IPS-15b (cell line): ENCODE results near the gene SPEG.
"Not testable (repeated sequence)": the region's sequence is repeated elsewhere in the genome, so short reads cannot be mapped to it uniquely, and the experiment has no call there.

ENCODE experiments used
- H3K27me3 ChIP-seq: one replicate; pipeline ENCODE4 v1.6.1; 2013; ENCODE audit warnings: low read length; ENCODE audit not compliant: control insufficient read depth, insufficient read depth
- H3K36me3 ChIP-seq: one replicate; pipeline ENCODE4 v1.6.1; 2013; ENCODE audit warnings: low read length; ENCODE audit not compliant: control insufficient read depth, insufficient read depth
- H3K4me1 ChIP-seq: one replicate; pipeline ENCODE4 v1.6.1; 2013; ENCODE audit warnings: mild to moderate bottlenecking, low read length; ENCODE audit not compliant: control insufficient read depth, insufficient read depth
- H3K4me3 ChIP-seq: one replicate; pipeline ENCODE4 v1.5.1; 2013; ENCODE audit warnings: low read depth, low read length
- H3K9ac ChIP-seq: one replicate; pipeline ENCODE4 v1.6.1; 2013; ENCODE audit warnings: low read depth, mild to moderate bottlenecking, low read length
- H3K9me3 ChIP-seq: one replicate; pipeline ENCODE4 v1.6.1; 2013; ENCODE audit warnings: mild to moderate bottlenecking, low read length; ENCODE audit not compliant: control insufficient read depth, insufficient read depth

SPEG gene

GRCh38 chr2:219434718-219435525 is at the start of gene SPEG:
TSS of gene SPEG (plus strand) at chr2:219434843. CDS start at chr2:219434978, 135 bp downstream.
- peak within 1 kb of the TSS; percentile 74 for H3K9ac ChIP-seq
- H3K9me3 ChIP-seq, result no peaks in the 10 kb centered on the region
- H3K4me3 ChIP-seq, result peak within 1 kb of the TSS; percentile 59
- H3K27me3 ChIP-seq, result peaks cover 31% of the 10 kb centered on the region
- H3K4me1 ChIP-seq, result peaks cover 2% of the 10 kb centered on the region
- H3K36me3 ChIP-seq, result no peaks in the 10 kb centered on the region

- Histone ChIP-seq H3K9me3 (no peaks in the 10 kb centered on the region), H3K4me3 (no peak overlapping the region), H3K27me3 (no peaks in the 10 kb centered on the region), H3K9ac (no peak overlapping the region), H3K4me1 (no peaks in the 10 kb centered on the region), H3K36me3 (peaks cover 35% of the 10 kb centered on the region)
Observed at GRCh38 chr2:219384859-219385258, 49.8 kb upstream of the SPEG start.

- no peaks in the 10 kb centered on the region for H3K4me1 ChIP-seq
- no peak overlapping the region for H3K9ac ChIP-seq
- H3K27me3 ChIP-seq, result no peaks in the 10 kb centered on the region
- H3K4me3 ChIP-seq, result no peak overlapping the region
- no peaks in the 10 kb centered on the region for H3K9me3 ChIP-seq
- peaks cover 32% of the 10 kb centered on the region for H3K36me3 ChIP-seq
Observed at GRCh38 chr2:219385958-219386520, 48.6 kb upstream of the SPEG start.

GRCh38 chr2:219386532-219387280 is 47.9 kb upstream of the SPEG start:
- peaks cover 25% of the 10 kb centered on the region for H3K36me3 ChIP-seq
- H3K4me3 ChIP-seq, result peak overlapping the region; percentile 75
- no peaks in the 10 kb centered on the region for H3K4me1 ChIP-seq
- H3K27me3 ChIP-seq, result no peaks in the 10 kb centered on the region
- no peaks in the 10 kb centered on the region for H3K9me3 ChIP-seq
- peak overlapping the region; percentile 41 for H3K9ac ChIP-seq

GRCh38 chr2:219387306-219388120 is 47.1 kb upstream of the SPEG start, which contains the start of gene DNPEP:
TSS of gene DNPEP (minus strand) at chr2:219387912. CDS start at chr2:219387794, 118 bp downstream.
- Histone ChIP-seq H3K4me3 (peak within 1 kb of the TSS; percentile 75), H3K36me3 (peaks cover 19% of the 10 kb centered on the region)

GRCh38 chr2:219388121-219388906 is 46.3 kb upstream of the SPEG start:
- no peaks in the 10 kb centered on the region for H3K9me3 ChIP-seq
- H3K27me3 ChIP-seq, result no peaks in the 10 kb centered on the region
- H3K4me3 ChIP-seq, result peak overlapping the region; percentile 66
- peaks cover 15% of the 10 kb centered on the region for H3K36me3 ChIP-seq
- no peak overlapping the region for H3K9ac ChIP-seq
- H3K4me1 ChIP-seq, result no peaks in the 10 kb centered on the region

More at GRCh38 chr2:219387306-219388120, 47.1 kb upstream of the SPEG start, which contains the start of gene DNPEP:
- Histone ChIP-seq H3K4me1 (no peaks in the 10 kb centered on the region), H3K9me3 (no peaks in the 10 kb centered on the region), H3K27me3 (no peaks in the 10 kb centered on the region), H3K9ac (peak within 1 kb of the TSS; percentile 41)

- Histone ChIP-seq H3K27me3 (no peaks in the 10 kb centered on the region), H3K4me3 (peak overlapping the region; percentile 66), H3K9me3 (no peaks in the 10 kb centered on the region), H3K4me1 (no peaks in the 10 kb centered on the region), H3K36me3 (peaks cover 15% of the 10 kb centered on the region), H3K9ac (no peak overlapping the region)
Observed at GRCh38 chr2:219388907-219389156, 45.8 kb upstream of the SPEG start.

- Histone ChIP-seq H3K36me3 (no peaks in the 10 kb centered on the region), H3K4me1 (no peaks in the 10 kb centered on the region), H3K27me3 (no peaks in the 10 kb centered on the region), H3K9ac (no peak overlapping the region), H3K9me3 (no peaks in the 10 kb centered on the region), H3K4me3 (no peak overlapping the region)
Observed at GRCh38 chr2:219392754-219393153, 41.9 kb upstream of the SPEG start.

GRCh38 chr2:219395056-219395455 is 39.6 kb upstream of the SPEG start:
- H3K27me3 ChIP-seq, H3K36me3 ChIP-seq, H3K9ac ChIP-seq, H3K9me3 ChIP-seq, H3K4me1 ChIP-seq, H3K4me3 ChIP-seq: not testable (repeated sequence)

GRCh38 chr2:219395609-219396008 is 39.0 kb upstream of the SPEG start:
- no peaks in the 10 kb centered on the region for H3K9me3 ChIP-seq
- peaks cover 3% of the 10 kb centered on the region for H3K4me1 ChIP-seq
- no peak overlapping the region for H3K4me3 ChIP-seq
- no peaks in the 10 kb centered on the region for H3K36me3 ChIP-seq
- H3K9ac ChIP-seq, result no peak overlapping the region
- no peaks in the 10 kb centered on the region for H3K27me3 ChIP-seq
